Stimulated activated memory B cell treated with anti-CD40 and anti-IgM and Interleukin-4, amounts not matched to agents 10 μg/mL and 1 μg/mL and 100 μg/mL, for 72 hours (primary cell): ENCODE results near the gene PDE4D.
"Not testable (repeated sequence)": the region's sequence is repeated elsewhere in the genome, so short reads cannot be mapped to it uniquely, and the experiment has no call there.

ENCODE experiments used
- ATAC-seq: fragments of 150-1000 bp; cut with Tn5 transposase; 2 replicates; pipeline ENCODE4 v1.10.0; 2021
- H3K27ac Mint-ChIP-seq: one replicate; pipeline ENCODE4 v1.8.0; 2022; ENCODE audit warnings: mild to moderate bottlenecking, mixed read lengths
- H3K27me3 Mint-ChIP-seq: one replicate; pipeline ENCODE4 v1.8.0; 2022; ENCODE audit warnings: mixed read lengths
- H3K36me3 Mint-ChIP-seq: one replicate; pipeline ENCODE4 v1.8.0; 2022; ENCODE audit warnings: mixed read lengths
- H3K4me1 Mint-ChIP-seq: one replicate; pipeline ENCODE4 v1.8.0; 2022; ENCODE audit warnings: mixed read lengths
- H3K4me3 Mint-ChIP-seq: one replicate; pipeline ENCODE4 v1.8.0; 2022; ENCODE audit warnings: mild to moderate bottlenecking, moderate library complexity, mixed read lengths
- H3K9me3 Mint-ChIP-seq: one replicate; pipeline ENCODE4 v1.8.0; 2022; ENCODE audit warnings: mixed read lengths

The PDE4D gene

GRCh38 chr5:59757442-59757841, 136.1 kb downstream of the PDE4D start:
- Mint-ChIP-seq H3K27me3 (no peaks in the 10 kb centered on the region), H3K36me3 (no peaks in the 10 kb centered on the region), H3K4me3 (no peak overlapping the region), H3K27ac (no peak overlapping the region), H3K9me3 (no peaks in the 10 kb centered on the region), H3K4me1 (peaks cover 14% of the 10 kb centered on the region)
- ATAC-seq: no peak

- Mint-ChIP-seq H3K27ac (no peak overlapping the region), H3K4me3 (no peak overlapping the region), H3K4me1 (peaks cover 14% of the 10 kb centered on the region), H3K36me3 (no peaks in the 10 kb centered on the region), H3K27me3 (no peaks in the 10 kb centered on the region), H3K9me3 (no peaks in the 10 kb centered on the region)
- ATAC-seq: no peak
Observed at GRCh38 chr5:59756373-59757035, 137.0 kb downstream of the PDE4D start.

DNA sequence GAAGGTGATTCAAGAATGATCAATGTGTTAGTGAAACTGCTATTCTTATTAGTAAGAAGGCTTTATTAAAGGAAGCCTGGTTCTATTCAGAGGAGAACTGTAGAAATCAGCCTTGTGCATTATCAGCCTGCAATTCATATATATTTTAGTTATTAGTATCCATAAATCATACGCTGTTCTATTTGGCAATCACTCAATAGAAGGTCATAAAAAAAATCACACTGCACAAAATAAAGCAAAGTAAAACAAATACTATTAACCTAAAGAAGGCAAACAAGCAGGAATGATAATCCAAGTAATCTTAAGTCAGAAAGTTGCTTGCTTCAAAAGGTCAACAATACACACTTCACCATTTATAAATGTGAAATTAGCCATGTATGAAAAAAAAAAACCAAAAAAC, 138.1 kb downstream of the PDE4D start:
- H3K4me3 Mint-ChIP-seq: no peak overlapping the region
- H3K27me3 Mint-ChIP-seq: no peaks in the 10 kb centered on the region
- no peak for ATAC-seq
- no peaks in the 10 kb centered on the region for H3K9me3 Mint-ChIP-seq
- H3K4me1 Mint-ChIP-seq: peaks cover 14% of the 10 kb centered on the region
- H3K27ac Mint-ChIP-seq: no peak overlapping the region
- no peaks in the 10 kb centered on the region for H3K36me3 Mint-ChIP-seq

GRCh38 chr5:59753599-59753998, 139.9 kb downstream of the PDE4D start:
- H3K4me3 Mint-ChIP-seq: no peak overlapping the region
- no peak for ATAC-seq
- H3K27me3 Mint-ChIP-seq: no peaks in the 10 kb centered on the region
- H3K27ac Mint-ChIP-seq: no peak overlapping the region
- H3K4me1 Mint-ChIP-seq: peaks cover 8% of the 10 kb centered on the region
- H3K9me3 Mint-ChIP-seq: no peaks in the 10 kb centered on the region
- no peaks in the 10 kb centered on the region for H3K36me3 Mint-ChIP-seq

DNA sequence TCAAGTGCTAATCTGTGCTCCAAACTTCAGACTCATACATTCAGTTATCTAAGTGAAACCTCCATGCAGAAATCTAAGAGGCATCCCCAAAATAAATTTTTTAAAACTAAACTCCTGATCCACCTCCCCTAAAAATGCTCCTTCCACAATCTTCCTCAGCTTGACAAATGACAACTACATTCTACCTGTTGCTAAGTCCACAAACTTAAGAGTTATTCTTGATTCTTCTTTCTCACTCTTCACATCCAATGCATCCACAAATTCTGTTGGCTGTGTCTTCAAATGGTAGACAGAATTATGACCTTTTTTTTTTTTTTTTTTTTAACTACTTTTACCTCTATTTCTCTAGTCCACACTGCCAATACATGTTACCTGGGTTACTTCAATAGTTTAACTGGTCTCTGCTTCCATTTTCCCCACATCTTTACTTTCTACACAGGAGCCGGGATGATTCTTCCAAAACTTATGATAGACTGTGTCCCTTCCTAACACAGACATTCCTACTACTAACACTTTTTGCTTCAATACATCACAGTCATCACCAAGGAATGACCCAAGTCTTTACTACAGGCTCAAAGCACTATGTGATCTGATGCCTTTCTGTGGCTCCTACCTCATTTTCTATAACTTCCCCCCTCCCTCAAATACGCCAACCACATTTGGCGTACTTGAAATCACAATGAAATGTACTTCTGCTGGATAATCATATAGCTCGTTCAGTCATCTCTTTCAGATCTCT, 143.6 kb downstream of the PDE4D start:
- no peak for ATAC-seq
- Mint-ChIP-seq H3K36me3 (no peaks in the 10 kb centered on the region), H3K4me1 (peaks cover 16% of the 10 kb centered on the region), H3K27me3 (no peaks in the 10 kb centered on the region), H3K27ac (no peak overlapping the region), H3K4me3 (no peak overlapping the region), H3K9me3 (no peaks in the 10 kb centered on the region)

DNA sequence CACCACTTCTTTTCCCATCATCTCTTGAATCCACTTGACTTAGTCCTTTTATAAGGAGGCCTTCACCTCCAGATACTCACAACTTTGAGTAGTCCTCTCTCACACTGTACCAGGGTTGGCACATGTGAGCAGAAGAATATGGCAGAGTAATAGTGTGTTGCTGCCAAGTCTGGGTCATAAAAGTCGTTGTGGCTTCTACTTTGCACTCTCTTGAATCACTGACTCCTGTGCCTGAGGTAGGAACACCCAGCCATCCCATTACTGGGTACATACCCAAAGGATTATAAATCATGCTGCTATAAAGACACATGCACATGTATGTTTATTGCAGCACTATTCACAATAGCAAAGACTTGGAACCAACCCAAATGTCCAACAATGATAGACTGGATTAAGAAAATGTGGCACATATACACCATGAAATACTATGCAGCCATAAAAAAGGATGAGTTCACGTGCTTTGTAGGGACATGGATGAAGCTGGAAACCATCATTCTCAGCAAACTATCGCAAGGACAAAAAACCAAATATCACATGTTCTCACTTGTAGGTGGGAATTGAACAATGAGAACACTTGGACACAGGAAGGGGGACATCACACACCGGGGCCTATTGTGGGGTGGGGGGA, 145.4 kb downstream of the PDE4D start:
- H3K36me3 Mint-ChIP-seq, H3K4me3 Mint-ChIP-seq, H3K27ac Mint-ChIP-seq, ATAC-seq, H3K27me3 Mint-ChIP-seq, H3K9me3 Mint-ChIP-seq: not testable (repeated sequence)
- peaks cover 18% of the 10 kb centered on the region for H3K4me1 Mint-ChIP-seq

DNA sequence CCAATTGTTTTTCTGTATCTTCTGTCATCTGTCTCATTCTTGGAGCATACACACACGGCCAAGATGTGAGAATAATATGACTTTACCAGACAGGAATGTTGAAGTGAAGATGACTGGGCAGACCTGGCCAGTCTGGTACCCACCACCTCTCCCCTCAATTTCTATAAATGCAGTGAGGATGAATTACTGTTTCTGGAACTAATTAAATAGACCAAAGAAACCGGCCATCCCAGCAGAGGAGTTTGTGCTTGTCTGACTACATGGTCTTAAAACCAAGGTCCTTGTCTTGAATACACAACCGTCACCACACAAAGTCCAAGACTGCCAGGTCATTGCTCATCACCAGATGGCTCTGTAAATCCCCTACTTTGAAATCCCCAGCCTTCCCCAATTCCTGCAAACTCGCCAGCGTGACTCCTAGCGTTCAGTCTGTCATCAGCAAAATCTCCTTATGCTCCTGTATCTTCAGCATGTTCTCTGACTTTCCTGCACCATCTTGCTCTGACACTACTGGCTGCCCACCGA, 147.2 kb downstream of the PDE4D start:
- H3K27ac Mint-ChIP-seq: no peak overlapping the region
- H3K27me3 Mint-ChIP-seq: no peaks in the 10 kb centered on the region
- no peak overlapping the region for H3K4me3 Mint-ChIP-seq
- no peak for ATAC-seq
- no peaks in the 10 kb centered on the region for H3K36me3 Mint-ChIP-seq
- peaks cover 15% of the 10 kb centered on the region for H3K4me1 Mint-ChIP-seq
- no peaks in the 10 kb centered on the region for H3K9me3 Mint-ChIP-seq

- ATAC-seq: no peak
- Mint-ChIP-seq H3K27me3 (no peaks in the 10 kb centered on the region), H3K4me3 (no peak overlapping the region), H3K27ac (no peak overlapping the region), H3K9me3 (no peaks in the 10 kb centered on the region), H3K36me3 (no peaks in the 10 kb centered on the region), H3K4me1 (peaks cover 15% of the 10 kb centered on the region)
Observed at GRCh38 chr5:59745415-59745863, 148.1 kb downstream of the PDE4D start.

GRCh38 chr5:59744531-59744992, 149.0 kb downstream of the PDE4D start:
- Mint-ChIP-seq H3K27me3 (no peaks in the 10 kb centered on the region), H3K9me3 (no peaks in the 10 kb centered on the region), H3K27ac (no peak overlapping the region), H3K36me3 (no peaks in the 10 kb centered on the region), H3K4me1 (peaks cover 15% of the 10 kb centered on the region), H3K4me3 (no peak overlapping the region)
- ATAC-seq: no peak

GRCh38 chr5:59741599-59741998, 151.9 kb downstream of the PDE4D start:
- Mint-ChIP-seq H3K4me1 (peaks cover 10% of the 10 kb centered on the region), H3K4me3 (no peak overlapping the region), H3K9me3 (no peaks in the 10 kb centered on the region), H3K36me3 (no peaks in the 10 kb centered on the region), H3K27ac (no peak overlapping the region), H3K27me3 (no peaks in the 10 kb centered on the region)
- ATAC-seq: no peak

DNA sequence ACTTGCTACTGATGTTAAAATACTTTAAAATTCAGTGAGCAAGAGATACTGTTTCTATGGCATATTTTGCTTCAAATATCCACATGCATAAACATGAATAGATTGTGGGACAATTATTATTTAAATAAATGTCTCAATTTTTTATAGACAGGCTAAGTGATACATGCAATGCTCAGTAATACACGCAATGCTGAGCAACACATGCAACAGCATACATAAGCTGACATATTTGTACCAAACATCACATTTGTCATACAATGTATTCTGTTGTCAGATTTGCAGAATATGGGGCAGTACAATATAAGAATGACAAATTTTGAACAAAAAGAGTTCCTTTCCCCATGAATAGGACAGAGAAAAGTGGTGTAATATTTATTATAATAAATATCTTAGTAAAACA, 155.5 kb downstream of the PDE4D start:
- no peaks in the 10 kb centered on the region for H3K27me3 Mint-ChIP-seq
- H3K4me1 Mint-ChIP-seq: peaks cover 3% of the 10 kb centered on the region
- no peak overlapping the region for H3K4me3 Mint-ChIP-seq
- no peaks in the 10 kb centered on the region for H3K36me3 Mint-ChIP-seq
- no peak overlapping the region for H3K27ac Mint-ChIP-seq
- H3K9me3 Mint-ChIP-seq: no peaks in the 10 kb centered on the region
- ATAC-seq: no peak

GRCh38 chr5:59732806-59733205, 160.7 kb downstream of the PDE4D start:
- Mint-ChIP-seq H3K9me3 (no peaks in the 10 kb centered on the region), H3K36me3 (no peaks in the 10 kb centered on the region), H3K4me1 (peaks cover 20% of the 10 kb centered on the region), H3K4me3 (no peak overlapping the region), H3K27me3 (no peaks in the 10 kb centered on the region), H3K27ac (no peak overlapping the region)
- ATAC-seq: no peak

DNA sequence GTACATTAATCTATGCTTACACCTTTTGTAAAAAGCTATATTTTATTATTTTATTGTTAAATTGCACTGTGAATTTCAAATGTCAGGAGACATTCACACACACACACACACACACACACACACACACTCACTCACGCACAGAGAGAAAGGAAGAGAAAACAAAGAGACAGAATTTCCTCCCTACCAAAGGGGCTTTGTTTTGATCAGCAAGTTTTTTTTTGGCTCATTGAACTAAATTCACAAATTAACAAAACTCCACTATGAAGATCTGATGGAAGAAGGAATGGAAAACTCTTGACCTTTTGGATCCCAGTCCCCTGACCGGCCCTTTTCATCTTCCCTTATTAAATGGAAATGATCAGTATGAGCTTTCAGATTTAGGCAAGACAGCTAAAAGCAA, 161.2 kb downstream of the PDE4D start:
- no peaks in the 10 kb centered on the region for H3K36me3 Mint-ChIP-seq
- H3K4me3 Mint-ChIP-seq: no peak overlapping the region
- no peaks in the 10 kb centered on the region for H3K9me3 Mint-ChIP-seq
- no peaks in the 10 kb centered on the region for H3K27me3 Mint-ChIP-seq
- no peak for ATAC-seq
- H3K4me1 Mint-ChIP-seq: peaks cover 23% of the 10 kb centered on the region
- H3K27ac Mint-ChIP-seq: no peak overlapping the region

- H3K4me1 Mint-ChIP-seq: peaks cover 23% of the 10 kb centered on the region
- H3K9me3 Mint-ChIP-seq: no peaks in the 10 kb centered on the region
- ATAC-seq: no peak
- H3K27me3 Mint-ChIP-seq: no peaks in the 10 kb centered on the region
- H3K36me3 Mint-ChIP-seq: no peaks in the 10 kb centered on the region
- no peak overlapping the region for H3K4me3 Mint-ChIP-seq
- no peak overlapping the region for H3K27ac Mint-ChIP-seq
Observed at GRCh38 chr5:59731809-59732208, 161.7 kb downstream of the PDE4D start.

DNA sequence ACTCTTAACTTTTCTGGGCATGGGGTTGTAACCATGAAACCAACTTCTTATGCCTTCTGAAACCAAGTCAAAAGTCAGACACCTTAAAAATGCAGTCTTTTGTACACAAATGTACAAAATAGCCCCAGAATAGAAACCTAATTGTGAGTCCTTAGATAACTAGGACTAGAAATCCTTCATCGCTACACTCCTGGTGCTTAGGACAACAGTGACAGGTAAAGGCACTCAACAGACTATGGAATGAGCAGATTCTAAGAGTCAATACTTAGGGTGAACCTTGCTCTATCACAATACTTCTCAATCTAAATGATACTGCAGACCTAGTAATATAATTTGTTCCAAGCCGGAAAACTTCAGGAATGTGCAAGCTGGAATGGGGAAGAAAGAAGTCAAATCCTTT, 163.7 kb downstream of the PDE4D start:
- Mint-ChIP-seq H3K27ac (no peak overlapping the region), H3K4me1 (peaks cover 27% of the 10 kb centered on the region), H3K4me3 (no peak overlapping the region), H3K9me3 (no peaks in the 10 kb centered on the region), H3K36me3 (no peaks in the 10 kb centered on the region), H3K27me3 (no peaks in the 10 kb centered on the region)
- no peak for ATAC-seq
